SK-N-SH treated with all-trans-retinoic acid at 6 μM for 48 hours (cell line): ENCODE results near the gene SEPTIN1.

Experiments
- ARNTL ChIP-seq: fragments of 450-650 bp; formaldehyde crosslinking; IDR thresholded peaks from 2 replicates; pipeline ENCODE4 v1.5.0; 2020; ENCODE audit warnings: low read depth, mild to moderate bottlenecking, moderate library complexity, borderline replicate concordance
- BACH2 ChIP-seq: fragments of 250-450 bp; sonication (Bioruptor Pico); IDR thresholded peaks from 2 replicates; pipeline ENCODE4 v1.9.0; 2021; ENCODE audit warnings: mild to moderate bottlenecking, borderline replicate concordance
- CREB5 ChIP-seq: fragments of 250-450 bp; sonication (Bioruptor Pico); IDR thresholded peaks from 2 replicates; pipeline ENCODE4 v1.5.1; 2020; ENCODE audit warnings: low read depth, mild to moderate bottlenecking, moderate library complexity
- ISL1 ChIP-seq: fragments of 250-450 bp; sonication (Bioruptor Pico); IDR thresholded peaks from 2 replicates; pipeline ENCODE4 v2.1.2; 2022; ENCODE audit warnings: mild to moderate bottlenecking, moderate library complexity
- POU6F1 ChIP-seq: fragments of 250-450 bp; sonication (Bioruptor Pico); IDR thresholded peaks from 2 replicates; pipeline ENCODE4 v1.8.0; 2021; ENCODE audit warnings: low read depth, mild to moderate bottlenecking, moderate library complexity, borderline replicate concordance
- ZFP3 ChIP-seq: fragments of 250-450 bp; sonication (Bioruptor Pico); IDR thresholded peaks from 2 replicates; pipeline ENCODE4 v1.5.0; 2020; ENCODE audit warnings: mild to moderate bottlenecking, moderate library complexity
- ZNF70 ChIP-seq: fragments of 450-650 bp; formaldehyde crosslinking; IDR thresholded peaks from 2 replicates; pipeline ENCODE4 v1.5.0; 2020; ENCODE audit warnings: mild to moderate bottlenecking, moderate library complexity

- TF ChIP-seq ARNTL (CRISPR knock-in tag) (no peak), ZNF70 (CRISPR knock-in tag) (no peak), CREB5 (CRISPR knock-in tag) (no peak), ZFP3 (CRISPR knock-in tag) (no peak), POU6F1 (CRISPR knock-in tag) (no peak), BACH2 (no peak), ISL1 (CRISPR knock-in tag) (no peak)
Measured at GRCh38 chr16:30377812-30378235, 4.5 kb downstream of the SEPTIN1 start.
